Lower leg skin (tissue), 4 donors: ENCODE results near the gene TMEM245. TPM values are rescaled to one million over a fixed set of nuclear protein-coding genes. Genes with fewer than 3 reads are reported as not detected.

Source experiments
- DNase-seq, 2 donors: peaks; one replicate each; pipeline ENCODE4 v3.0.0-alpha.2; 2019; ENCODE audit warnings: low spot score in 2 of 2
- H3K4me3 ChIP-seq: fragments of 200-600 bp; sonication (generic); 2 replicates; pipeline ENCODE4 v1.5.1; 2017; ENCODE audit warnings: mild to moderate bottlenecking, low read depth; ENCODE audit not compliant: poor library complexity, severe bottlenecking
- CTCF ChIP-seq, 3 donors: fragments of 450-650 bp; IDR thresholded peaks; one replicate each; pipeline ENCODE4 v1.5.1; 2016; ENCODE audit warnings: antibody characterized with exemption in 3 of 3, mild to moderate bottlenecking in 3 of 3, moderate library complexity in 2 of 3
- POLR2A ChIP-seq, 2 donors: fragments of 450-650 bp; IDR thresholded peaks; one replicate each; pipeline ENCODE4 v1.6.1; 2016 to 2017; ENCODE audit warnings: antibody characterized with exemption in 2 of 2, mild to moderate bottlenecking in 1 of 2, moderate library complexity in 1 of 2
- WGBS, 2 donors: methylation state at CpG; one replicate each; pipeline ENCODE4 v1.1.5; 2018; 5-methylcytosine and 5-hydroxymethylcytosine counted together
- intact Hi-C: fragments of 100-400 bp; cut with DNase I; formaldehyde crosslinking; loops from one replicate; pipeline ENCODE4 v1.15.0; 2023; ENCODE audit warnings: low total_unique reads
- total RNA-seq, 4 donors: library from RNA; depleted of rRNA; stranded (reverse); fragments of >200 nt; gene quantifications; one replicate each; pipeline ENCODE4 v1.1.0, GENCODE V29; 2016

The TMEM245 gene
- total RNA-seq, 4 donors from 2014 or later, result 35.0 to 57.7 (median 51.1) TPM

- intact Hi-C loops, result no loop called here
- 79 to 95% methylated on average over 7 of the region's 7 CpGs for WGBS, 2 donors
- H3K4me3 ChIP-seq, result no peak overlapping the region
- no peak for TF ChIP-seq CTCF (IDR thresholded peaks at IDR 0.05)
- TF ChIP-seq POLR2A (IDR thresholded peaks at IDR 0.05), result no peak
- no peak for DNase-seq
Measured at GRCh38 chr9:109074236-109074889, 45.4 kb downstream of the TMEM245 start.

GRCh38 chr9:109072821-109073435, 46.8 kb downstream of the TMEM245 start:
- TF ChIP-seq CTCF (IDR thresholded peaks at IDR 0.05) (no peak), POLR2A (IDR thresholded peaks at IDR 0.05) (no peak)
- DNase-seq, result no peak
- intact Hi-C loops, result no loop called here
- 92 to 94% methylated on average over 2 of the region's 2 CpGs for WGBS, 2 donors
- no peak overlapping the region for H3K4me3 ChIP-seq

GRCh38 chr9:109072133-109072692, 47.5 kb downstream of the TMEM245 start:
- no peak overlapping the region for H3K4me3 ChIP-seq
- 92 to 97% methylated on average over 8 of the region's 8 CpGs for WGBS, 2 donors
- TF ChIP-seq CTCF (IDR thresholded peaks at IDR 0.05) (no peak), POLR2A (IDR thresholded peaks at IDR 0.05) (no peak)
- no peak for DNase-seq
- intact Hi-C loops, result no loop called here

GRCh38 chr9:109068764-109069163, 51.0 kb downstream of the TMEM245 start:
- TF ChIP-seq CTCF (IDR thresholded peaks at IDR 0.05) (no peak), POLR2A (IDR thresholded peaks at IDR 0.05) (no peak)
- 97 to 100% methylated on average over 1 of the region's 1 CpG for WGBS, 2 donors
- intact Hi-C loops, result no loop called here
- H3K4me3 ChIP-seq, result no peak overlapping the region
- no peak for DNase-seq

- WGBS, 2 donors, result 90 to 91% methylated on average over 2 of the region's 2 CpGs
- H3K4me3 ChIP-seq, result no peak overlapping the region
- intact Hi-C loops, result no loop called here
- TF ChIP-seq POLR2A (IDR thresholded peaks at IDR 0.05), result no peak
- TF ChIP-seq CTCF (IDR thresholded peaks at IDR 0.05), result no peak
- DNase-seq, result no peak
Measured at GRCh38 chr9:109064963-109065702, 54.6 kb downstream of the TMEM245 start.
